ENCODE data around the gene CABLES2.

DNA sequence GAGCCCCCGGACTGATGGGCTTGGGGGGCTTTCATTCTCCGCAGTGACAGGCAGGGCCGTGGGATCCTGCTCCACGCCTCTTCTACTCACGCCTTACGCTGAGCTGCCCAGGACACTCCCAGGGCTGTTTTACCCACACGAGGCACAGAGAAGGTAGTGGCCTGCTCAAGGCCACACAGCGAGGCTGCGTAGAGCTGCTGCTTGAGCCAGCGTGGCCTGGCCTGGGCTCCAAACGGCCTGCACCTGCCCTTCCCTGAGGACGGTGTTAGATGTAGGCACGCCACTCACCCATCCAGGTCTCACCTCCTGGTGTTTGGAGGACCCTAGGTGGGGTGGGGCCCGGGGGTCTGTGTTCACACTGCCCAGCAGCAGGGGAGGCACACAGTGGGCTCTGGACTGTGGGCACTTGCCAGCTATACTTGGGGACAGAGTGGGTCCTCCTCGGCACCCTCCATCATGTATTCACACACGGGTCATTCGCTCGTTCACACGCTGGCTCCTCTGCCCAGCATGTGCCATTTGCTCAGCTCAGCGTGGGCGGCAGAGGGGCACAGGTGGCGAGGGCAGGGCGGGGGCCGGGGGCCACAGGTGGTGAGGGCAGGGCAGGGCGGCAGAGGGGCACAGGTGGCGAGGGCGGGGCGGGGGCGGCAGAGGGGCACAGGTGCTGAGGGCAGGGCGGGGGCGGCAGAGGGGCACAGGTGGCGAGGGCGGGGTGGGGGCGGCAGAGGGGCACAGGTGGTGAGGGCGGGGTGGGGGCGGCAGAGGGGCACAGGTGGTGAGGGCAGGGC, 38.7 kb upstream of the CABLES2 start:
- TF ChIP-seq, protein P1, sequence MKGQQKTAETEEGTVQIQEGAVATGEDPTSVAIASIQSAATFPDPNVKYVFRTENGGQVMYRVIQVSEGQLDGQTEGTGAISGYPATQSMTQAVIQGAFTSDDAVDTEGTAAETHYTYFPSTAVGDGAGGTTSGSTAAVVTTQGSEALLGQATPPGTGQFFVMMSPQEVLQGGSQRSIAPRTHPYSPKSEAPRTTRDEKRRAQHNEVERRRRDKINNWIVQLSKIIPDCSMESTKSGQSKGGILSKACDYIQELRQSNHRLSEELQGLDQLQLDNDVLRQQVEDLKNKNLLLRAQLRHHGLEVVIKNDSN (IDR thresholded peaks at IDR 0.05): no peak
- no peak for TF ChIP-seq EP300 (IDR thresholded peaks at IDR 0.05; ENCODE audit: borderline replicate concordance)
- TF ChIP-seq YY1 (IDR thresholded peaks at IDR 0.05; ENCODE audit: low read depth): no peak
- TF ChIP-seq NFIC (IDR thresholded peaks at IDR 0.05): no peak
